NCI-H460 (cell line): Measurements from ENCODE around the gene OR7D2. TPM values are rescaled to one million over a fixed set of nuclear protein-coding genes. Genes with fewer than 3 reads are reported as not detected.

ENCODE experiments used
- DNase-seq: peaks from one replicate; pipeline ENCODE4 v3.0.0-alpha.2; 2016; ENCODE audit warnings: low read depth; ENCODE audit errors: extremely low read depth
- polyA plus RNA-seq: library from polyadenylated mRNA; depleted of rRNA; stranded (reverse); fragments of >200 nt; gene quantifications from 2 replicates; pipeline ENCODE4 v1.2.3, GENCODE V29; 2014; cell fraction: nucleus; rRNA removed
- total RNA-seq: library from RNA; depleted of rRNA; stranded (reverse); fragments of >200 nt; shearing (Covaris generic); gene quantifications from 2 replicates; pipeline ENCODE4 v1.2.3, GENCODE V29; 2014; rRNA removed

OR7D2 gene
- total RNA-seq: 0.05 TPM in 1 of 2 replicates, not detected in the other
- 0.60 TPM in 1 of 2 replicates, not detected in the other for polyA plus RNA-seq

- no peak for DNase-seq
These were observed at the start of gene OR7D2 for GRCh38 chr19:9178901-9179300. TSS of gene OR7D2 (plus strand) at chr19:9178979. CDS start at chr19:9185782, 6,803 bp downstream.

GRCh38 chr19:9130965-9131364 is 47.8 kb upstream of the OR7D2 start:
- DNase-seq: no peak

- no peak for DNase-seq
These were observed 46.4 kb upstream of the OR7D2 start for GRCh38 chr19:9132422-9132821.

- DNase-seq: no peak
These were observed 39.1 kb upstream of the OR7D2 start for GRCh38 chr19:9139609-9140158.

GRCh38 chr19:9140159-9140874 is 38.5 kb upstream of the OR7D2 start, which contains the start of gene ZNF317:
TSS of gene ZNF317 (plus strand) at chr19:9140397. CDS start at chr19:9156017, 15,620 bp downstream.
- peak; percentile 89 for DNase-seq

GRCh38 chr19:9144920-9145319 is 33.9 kb upstream of the OR7D2 start:
- DNase-seq: no peak

GRCh38 chr19:9146882-9147281 is 31.9 kb upstream of the OR7D2 start:
- DNase-seq: no peak

- no peak for DNase-seq
These were observed 30.1 kb upstream of the OR7D2 start for GRCh38 chr19:9148697-9149096.

- DNase-seq: no peak
These were observed 28.8 kb upstream of the OR7D2 start for GRCh38 chr19:9149997-9150396.

GRCh38 chr19:9150650-9151049 is 28.1 kb upstream of the OR7D2 start:
- no peak for DNase-seq

GRCh38 chr19:9151367-9151766 is 27.4 kb upstream of the OR7D2 start:
- no peak for DNase-seq

GRCh38 chr19:9155591-9155990 is 23.2 kb upstream of the OR7D2 start:
- no peak for DNase-seq

GRCh38 chr19:9156304-9156703 is 22.5 kb upstream of the OR7D2 start:
- no peak for DNase-seq

- DNase-seq: no peak
These were observed 18.9 kb upstream of the OR7D2 start for GRCh38 chr19:9159891-9160290.

- no peak for DNase-seq
These were observed 17.4 kb upstream of the OR7D2 start for GRCh38 chr19:9161427-9161826.

GRCh38 chr19:9165261-9165660 is 13.5 kb upstream of the OR7D2 start:
- DNase-seq: no peak

- no peak for DNase-seq
These were observed 11.9 kb upstream of the OR7D2 start for GRCh38 chr19:9166846-9167245.

- no peak for DNase-seq
These were observed 7.3 kb upstream of the OR7D2 start for GRCh38 chr19:9171393-9171991.

GRCh38 chr19:9175326-9175725 is 3.5 kb upstream of the OR7D2 start:
- DNase-seq: no peak

- no peak for DNase-seq
These were observed 4.2 kb downstream of the OR7D2 start for GRCh38 chr19:9183000-9183399.

- DNase-seq: no peak
These were observed 8.4 kb downstream of the OR7D2 start for GRCh38 chr19:9187191-9187590.

- no peak for DNase-seq
These were observed 10.8 kb downstream of the OR7D2 start for GRCh38 chr19:9189535-9189934.
